ENCODE results near the gene UNC5C.

The UNC5C gene

DNA sequence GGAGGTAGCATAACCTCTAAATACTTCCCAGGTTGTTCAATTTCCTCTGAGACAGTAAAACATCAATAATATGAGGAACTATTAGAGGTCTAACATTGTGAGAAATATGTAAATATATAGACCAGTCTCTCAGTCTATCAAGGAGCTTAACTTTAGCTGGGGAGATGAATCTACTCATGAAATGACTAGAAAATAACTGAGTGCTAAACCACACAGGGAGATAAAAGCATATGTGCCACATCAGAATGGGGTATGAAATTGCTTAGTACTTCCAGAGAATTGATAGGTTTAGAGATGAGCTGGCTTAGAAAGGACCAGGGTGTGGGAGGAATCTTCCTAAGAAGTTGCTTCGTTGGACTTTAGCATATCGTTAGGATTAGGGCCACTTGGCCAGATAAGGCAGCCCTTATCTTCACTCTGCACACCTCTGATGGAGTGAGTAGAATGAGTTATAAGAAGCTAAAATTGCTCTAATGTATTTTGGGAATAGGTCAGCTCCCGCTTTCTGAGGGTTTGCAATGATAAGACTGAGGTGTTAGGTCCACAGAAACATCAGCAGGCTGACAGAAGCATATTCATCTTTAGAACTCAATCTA lies 299.2 kb downstream of the UNC5C start:
- ATAC-seq (ENCODE audit: low read depth) (no peak), DNase-seq (ENCODE audit: low spot score) (no peak)
- no peaks in the 10 kb centered on the region for H3K27me3 ChIP-seq (ENCODE audit: insufficient read depth, poor library complexity, severe bottlenecking)
- no peak overlapping the region for H3K4me3 ChIP-seq (ENCODE audit: severe bottlenecking)
- H3K27ac ChIP-seq (ENCODE audit: poor library complexity, severe bottlenecking) = no peak overlapping the region
- TF ChIP-seq, protein P1, sequence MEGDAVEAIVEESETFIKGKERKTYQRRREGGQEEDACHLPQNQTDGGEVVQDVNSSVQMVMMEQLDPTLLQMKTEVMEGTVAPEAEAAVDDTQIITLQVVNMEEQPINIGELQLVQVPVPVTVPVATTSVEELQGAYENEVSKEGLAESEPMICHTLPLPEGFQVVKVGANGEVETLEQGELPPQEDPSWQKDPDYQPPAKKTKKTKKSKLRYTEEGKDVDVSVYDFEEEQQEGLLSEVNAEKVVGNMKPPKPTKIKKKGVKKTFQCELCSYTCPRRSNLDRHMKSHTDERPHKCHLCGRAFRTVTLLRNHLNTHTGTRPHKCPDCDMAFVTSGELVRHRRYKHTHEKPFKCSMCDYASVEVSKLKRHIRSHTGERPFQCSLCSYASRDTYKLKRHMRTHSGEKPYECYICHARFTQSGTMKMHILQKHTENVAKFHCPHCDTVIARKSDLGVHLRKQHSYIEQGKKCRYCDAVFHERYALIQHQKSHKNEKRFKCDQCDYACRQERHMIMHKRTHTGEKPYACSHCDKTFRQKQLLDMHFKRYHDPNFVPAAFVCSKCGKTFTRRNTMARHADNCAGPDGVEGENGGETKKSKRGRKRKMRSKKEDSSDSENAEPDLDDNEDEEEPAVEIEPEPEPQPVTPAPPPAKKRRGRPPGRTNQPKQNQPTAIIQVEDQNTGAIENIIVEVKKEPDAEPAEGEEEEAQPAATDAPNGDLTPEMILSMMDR (IDR thresholded peaks at IDR 0.05; ENCODE audit: poor library complexity, severe bottlenecking) = no peak
- H3K4me1 ChIP-seq (ENCODE audit: insufficient read depth, poor library complexity, severe bottlenecking) = no peaks in the 10 kb centered on the region
- H3K36me3 ChIP-seq (ENCODE audit: low read depth) = no peaks in the 10 kb centered on the region
- no peaks in the 10 kb centered on the region for H3K9me3 ChIP-seq (ENCODE audit: severe bottlenecking)

DNA sequence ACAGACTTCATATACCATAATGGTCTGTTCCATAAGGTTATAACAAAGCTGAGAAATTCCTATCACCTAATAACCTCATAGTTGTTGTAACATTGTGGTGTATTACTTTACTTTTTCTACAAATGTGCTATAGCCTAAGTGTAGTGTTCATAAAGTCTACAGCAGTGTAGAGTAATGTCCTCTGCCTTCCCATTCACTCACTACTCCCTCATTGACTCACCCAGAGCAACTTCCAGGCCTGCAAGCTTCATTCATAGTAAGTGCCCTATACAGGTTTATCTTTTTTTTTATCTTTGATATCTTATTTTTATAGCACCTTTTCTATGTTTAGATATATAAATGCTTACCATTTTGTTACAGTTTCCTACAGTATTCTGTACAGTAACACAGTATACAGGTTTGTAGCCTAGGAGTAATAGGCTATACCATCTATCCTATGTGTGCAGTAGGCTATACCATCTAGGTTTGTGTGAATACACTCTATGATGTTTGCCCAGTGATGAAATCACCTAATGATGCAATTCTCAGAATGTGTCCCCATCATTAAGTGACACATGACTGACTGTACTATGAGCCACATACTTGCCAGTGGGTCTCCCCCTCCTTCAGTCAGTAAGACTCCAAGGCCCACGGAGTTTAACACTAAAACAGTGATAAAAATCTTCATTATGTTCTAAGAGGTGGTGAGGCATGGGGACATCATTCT lies 299.9 kb downstream of the UNC5C start:
- no peaks in the 10 kb centered on the region for H3K36me3 ChIP-seq (ENCODE audit: low read depth)
- no peaks in the 10 kb centered on the region for H3K27me3 ChIP-seq (ENCODE audit: insufficient read depth, poor library complexity, severe bottlenecking)
- peaks cover 2% of the 10 kb centered on the region for H3K9me3 ChIP-seq (ENCODE audit: severe bottlenecking)
- H3K27ac ChIP-seq (ENCODE audit: poor library complexity, severe bottlenecking) = no peak overlapping the region
- H3K4me1 ChIP-seq (ENCODE audit: insufficient read depth, poor library complexity, severe bottlenecking) = no peaks in the 10 kb centered on the region
- no peak for DNase-seq (ENCODE audit: low spot score)
- no peak overlapping the region for H3K4me3 ChIP-seq (ENCODE audit: severe bottlenecking)
- TF ChIP-seq, protein P1 (IDR thresholded peaks at IDR 0.05; ENCODE audit: poor library complexity, severe bottlenecking) = no peak
- no peak for ATAC-seq (ENCODE audit: low read depth)

DNA sequence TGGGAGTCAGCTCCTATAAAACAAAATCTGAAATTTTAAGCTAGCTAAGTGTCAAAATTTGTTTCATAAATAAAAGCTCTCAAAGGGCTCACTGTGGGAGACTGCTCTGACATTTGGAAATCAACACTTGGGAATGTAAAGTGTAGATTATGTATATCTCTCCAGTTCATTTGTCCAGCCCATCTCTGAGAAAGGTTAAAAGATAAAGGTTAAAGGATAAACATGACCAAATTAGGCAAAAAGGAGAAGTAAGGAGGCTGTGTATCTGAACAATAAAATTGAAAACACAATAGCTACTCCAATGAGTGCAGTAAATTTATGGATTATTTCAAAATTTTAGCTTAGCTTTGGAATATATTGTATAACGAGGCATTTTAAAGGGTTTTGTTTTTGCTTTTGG lies 304.9 kb downstream of the UNC5C start:
- ATAC-seq (ENCODE audit: low read depth) (no peak), DNase-seq (ENCODE audit: low spot score) (no peak)
- no peak overlapping the region for H3K27ac ChIP-seq (ENCODE audit: poor library complexity, severe bottlenecking)
- H3K9me3 ChIP-seq (ENCODE audit: severe bottlenecking) = peaks cover 2% of the 10 kb centered on the region
- H3K27me3 ChIP-seq (ENCODE audit: insufficient read depth, poor library complexity, severe bottlenecking) = no peaks in the 10 kb centered on the region
- TF ChIP-seq, protein P1 (IDR thresholded peaks at IDR 0.05; ENCODE audit: poor library complexity, severe bottlenecking) = no peak
- H3K4me3 ChIP-seq (ENCODE audit: severe bottlenecking) = no peak overlapping the region
- no peaks in the 10 kb centered on the region for H3K4me1 ChIP-seq (ENCODE audit: insufficient read depth, poor library complexity, severe bottlenecking)
- H3K36me3 ChIP-seq (ENCODE audit: low read depth) = no peaks in the 10 kb centered on the region

DNA sequence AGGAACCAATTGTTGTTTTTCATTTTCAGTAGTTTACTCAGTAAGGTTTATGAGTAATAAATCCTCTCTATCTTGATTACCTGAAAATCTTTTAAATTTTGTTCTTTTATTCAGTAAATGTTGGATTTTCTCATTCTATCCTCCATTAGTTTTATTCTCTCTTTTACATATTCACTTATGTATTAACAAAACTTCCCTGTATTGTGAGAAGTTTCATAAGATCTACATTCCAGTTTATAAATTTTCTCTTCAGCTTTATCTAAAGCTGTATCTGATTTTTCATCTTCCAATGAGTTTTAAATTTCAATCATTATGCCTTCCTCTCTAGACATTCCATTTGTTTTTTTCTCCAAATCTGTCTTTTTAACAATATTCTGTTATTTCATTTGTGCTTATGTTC lies 310.2 kb downstream of the UNC5C start:
- TF ChIP-seq, protein P1 (IDR thresholded peaks at IDR 0.05; ENCODE audit: poor library complexity, severe bottlenecking) = no peak
- DNase-seq (ENCODE audit: low spot score) (no peak), ATAC-seq (ENCODE audit: low read depth) (no peak)
- Histone ChIP-seq H3K27me3 (ENCODE audit: insufficient read depth, poor library complexity, severe bottlenecking) (no peaks in the 10 kb centered on the region), H3K27ac (ENCODE audit: poor library complexity, severe bottlenecking) (no peak overlapping the region), H3K4me1 (ENCODE audit: insufficient read depth, poor library complexity, severe bottlenecking) (no peaks in the 10 kb centered on the region), H3K4me3 (ENCODE audit: severe bottlenecking) (no peak overlapping the region), H3K9me3 (ENCODE audit: severe bottlenecking) (no peaks in the 10 kb centered on the region), H3K36me3 (ENCODE audit: low read depth) (no peaks in the 10 kb centered on the region)
